HG02981 (cell line): Measurements from ENCODE around the gene WDR43.
"Not testable (repeated sequence)": the region's sequence is repeated elsewhere in the genome, so short reads cannot be mapped to it uniquely, and the experiment has no call there.

ENCODE experiments used
- ATAC-seq: cut with Tn5 transposase; IDR thresholded peaks from one replicate; pipeline ENCODE4 v1.9.1; 2021; ENCODE audit warnings: mild to moderate bottlenecking, moderate library complexity; ENCODE audit not compliant: unreplicated experiment

WDR43 gene

DNA sequence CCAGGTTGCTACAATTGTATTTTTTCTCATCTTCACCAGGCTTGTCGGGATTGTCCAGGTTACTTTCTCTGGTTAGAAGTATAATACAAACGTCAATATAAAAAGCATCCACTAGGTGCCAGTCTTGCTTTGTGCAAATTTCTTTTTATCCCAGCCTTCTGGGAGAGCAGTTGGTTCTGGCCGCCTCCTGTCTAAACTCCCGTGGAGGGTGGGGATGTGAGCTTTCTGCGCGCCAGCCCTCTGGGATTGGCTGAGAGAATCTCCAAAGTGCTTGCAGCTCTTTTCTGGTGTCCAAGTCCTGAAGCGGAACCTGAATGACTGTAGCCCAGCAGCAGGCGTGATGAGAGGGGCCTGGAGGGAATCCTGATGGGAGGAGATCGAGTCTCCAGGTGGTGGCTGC is 64.2 kb downstream of the WDR43 start:
- ATAC-seq = no peak

DNA sequence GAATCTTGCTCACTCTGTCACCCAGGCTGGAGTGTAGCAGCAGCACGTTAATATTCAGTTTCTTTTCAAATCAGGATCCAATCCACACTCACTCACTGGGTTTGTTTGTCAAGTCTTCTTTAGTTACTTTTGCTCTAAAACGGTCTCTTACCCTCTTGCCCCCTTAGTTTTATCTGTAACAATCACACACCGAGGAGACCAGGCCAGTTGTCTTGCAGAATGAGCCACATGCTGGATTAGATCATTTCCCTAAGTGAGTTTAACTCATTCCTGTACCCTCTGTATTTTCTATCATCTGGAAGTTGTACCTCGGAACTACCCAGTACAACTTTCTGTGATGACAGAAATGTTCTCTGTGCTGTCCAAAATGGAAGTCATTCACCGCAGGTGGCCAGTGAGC is 65.9 kb downstream of the WDR43 start:
- no peak for ATAC-seq

DNA sequence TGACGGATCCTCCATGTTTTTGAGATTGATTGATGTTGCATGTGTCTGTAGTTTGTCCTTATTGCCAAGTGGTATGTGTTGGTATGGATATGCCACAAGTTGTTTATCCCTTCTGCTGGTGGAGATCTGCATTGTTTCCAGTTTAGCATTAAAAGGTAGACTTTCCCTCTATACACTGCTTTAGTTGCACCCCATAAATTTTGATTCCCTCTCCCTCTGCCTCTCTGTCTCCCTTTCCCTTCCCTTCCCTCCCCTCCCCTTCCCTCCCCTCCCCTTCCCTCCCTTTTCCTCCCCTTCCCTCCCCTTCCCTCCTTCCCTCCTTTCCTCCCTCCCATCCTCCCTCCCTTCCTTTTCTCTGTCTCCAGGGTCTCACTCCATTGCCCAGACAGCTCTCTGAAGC is 68.0 kb downstream of the WDR43 start:
- no peak for ATAC-seq

DNA sequence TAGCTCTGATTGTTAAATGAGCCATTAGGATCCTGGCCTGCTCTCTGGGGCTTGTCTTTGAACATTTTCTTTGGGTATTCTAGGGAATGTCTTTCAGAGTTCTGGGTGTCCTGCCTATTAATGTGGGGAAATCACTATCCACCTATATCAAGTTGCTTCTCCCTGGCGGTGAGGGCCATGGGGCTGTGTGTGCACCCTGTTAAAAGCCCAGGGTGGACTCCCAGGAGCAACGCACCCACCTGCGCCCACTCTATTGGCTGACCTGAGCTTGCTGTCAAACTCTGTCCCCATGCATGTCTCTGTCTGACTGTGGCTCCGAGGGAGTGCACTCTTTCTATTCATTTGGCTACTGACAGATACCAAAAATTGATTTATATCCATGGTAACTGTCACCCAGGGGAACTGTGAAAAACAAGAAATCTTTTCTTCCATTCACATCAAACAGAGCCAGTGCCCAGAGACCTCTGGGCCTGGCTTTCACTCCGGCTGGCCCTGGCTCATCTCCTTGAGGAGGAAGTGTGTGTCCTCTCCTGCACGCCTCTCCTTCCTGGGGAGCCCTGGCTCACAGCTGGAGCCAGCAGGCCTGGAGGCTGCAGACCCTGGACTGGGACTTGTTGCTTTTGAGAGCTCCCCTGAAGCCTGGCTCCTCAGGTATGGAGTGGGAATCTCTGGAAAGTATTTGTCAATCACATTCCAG is 76.1 kb downstream of the WDR43 start:
- ATAC-seq = no peak

DNA sequence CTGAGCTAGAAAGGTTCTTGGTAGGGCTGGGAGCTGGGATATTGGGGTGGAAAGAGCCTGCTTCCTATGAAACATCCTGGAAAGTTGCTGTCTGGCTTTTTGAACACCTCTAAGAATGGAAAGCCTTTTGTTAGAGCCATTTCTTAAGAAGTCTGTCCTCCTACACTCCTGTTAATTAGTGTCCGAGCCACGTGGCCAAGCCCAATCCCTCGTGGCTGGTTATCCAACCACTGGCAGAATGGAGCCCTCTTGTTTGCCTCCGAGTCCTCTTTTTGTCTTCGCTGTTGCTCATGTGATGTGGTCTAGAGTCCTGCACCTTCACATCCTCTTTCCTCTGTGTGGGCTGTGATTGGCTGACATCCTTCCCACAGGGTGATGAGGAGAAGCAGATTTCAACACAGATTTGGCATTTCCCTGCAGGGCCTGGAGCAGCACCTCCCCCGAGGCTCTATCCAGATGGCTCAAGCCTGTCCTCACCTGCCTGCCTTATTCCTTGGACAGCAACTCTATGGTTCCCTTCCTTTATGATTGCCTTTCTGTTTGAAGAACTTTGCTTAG is 78.4 kb downstream of the WDR43 start:
- no peak for ATAC-seq

DNA sequence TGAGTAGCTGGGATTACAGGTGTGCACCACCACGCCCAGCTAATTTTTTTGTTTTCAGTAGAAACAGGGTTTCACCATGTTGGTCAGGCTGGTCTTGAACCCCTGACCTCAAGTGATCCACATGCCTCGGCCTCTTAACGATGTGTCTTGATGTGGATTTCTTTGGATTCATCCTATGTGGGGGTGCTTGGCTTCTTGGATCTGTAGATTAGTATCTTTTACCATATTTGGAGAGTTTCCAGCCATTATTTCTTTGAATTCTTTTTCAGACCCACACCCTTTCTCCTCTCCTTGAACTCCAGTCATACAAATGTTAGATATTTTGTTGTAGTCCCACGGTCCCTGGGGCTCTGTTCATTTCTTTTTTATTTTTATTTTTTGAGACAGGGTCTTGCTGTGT is 79.8 kb downstream of the WDR43 start:
- ATAC-seq = no peak

DNA sequence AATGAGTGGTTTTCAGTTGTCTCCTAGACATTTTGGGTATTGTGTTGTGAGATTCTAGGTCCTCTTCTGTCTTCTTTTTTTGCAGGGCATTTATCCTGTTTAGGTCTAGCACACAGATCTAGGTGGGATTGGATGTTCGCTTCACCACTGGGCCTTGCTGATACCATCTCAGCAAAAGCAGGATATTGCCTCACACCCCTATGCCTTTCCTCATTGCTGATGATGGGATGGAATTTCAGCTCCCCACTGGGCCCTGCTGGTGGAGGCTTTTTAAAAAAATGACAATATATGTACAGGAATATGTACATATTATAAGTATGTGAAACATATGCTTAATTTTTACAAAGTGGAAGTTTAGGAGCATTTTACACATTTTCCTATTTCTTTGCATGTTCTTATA is 81.2 kb downstream of the WDR43 start:
- no peak for ATAC-seq

DNA sequence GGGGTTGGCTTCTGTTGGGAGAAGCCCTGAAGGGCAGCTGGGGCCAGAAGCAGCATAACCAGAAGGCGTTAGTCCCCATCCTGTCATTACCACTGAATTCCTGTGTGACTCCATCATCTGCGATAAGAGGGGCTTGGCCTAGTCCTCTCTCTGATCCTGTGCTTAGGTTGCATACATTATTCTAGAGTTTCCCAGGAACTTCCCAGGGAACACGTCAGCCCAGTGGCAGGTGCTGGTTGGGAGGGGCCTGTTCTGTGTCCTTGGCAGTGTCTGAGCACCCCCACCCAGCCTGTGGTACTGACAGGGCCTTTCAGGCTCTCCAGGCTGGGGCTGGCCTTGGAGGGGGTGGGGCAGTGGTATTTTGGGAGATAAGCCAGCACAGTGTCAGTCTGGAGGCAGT is 82.1 kb downstream of the WDR43 start:
- no peak for ATAC-seq

DNA sequence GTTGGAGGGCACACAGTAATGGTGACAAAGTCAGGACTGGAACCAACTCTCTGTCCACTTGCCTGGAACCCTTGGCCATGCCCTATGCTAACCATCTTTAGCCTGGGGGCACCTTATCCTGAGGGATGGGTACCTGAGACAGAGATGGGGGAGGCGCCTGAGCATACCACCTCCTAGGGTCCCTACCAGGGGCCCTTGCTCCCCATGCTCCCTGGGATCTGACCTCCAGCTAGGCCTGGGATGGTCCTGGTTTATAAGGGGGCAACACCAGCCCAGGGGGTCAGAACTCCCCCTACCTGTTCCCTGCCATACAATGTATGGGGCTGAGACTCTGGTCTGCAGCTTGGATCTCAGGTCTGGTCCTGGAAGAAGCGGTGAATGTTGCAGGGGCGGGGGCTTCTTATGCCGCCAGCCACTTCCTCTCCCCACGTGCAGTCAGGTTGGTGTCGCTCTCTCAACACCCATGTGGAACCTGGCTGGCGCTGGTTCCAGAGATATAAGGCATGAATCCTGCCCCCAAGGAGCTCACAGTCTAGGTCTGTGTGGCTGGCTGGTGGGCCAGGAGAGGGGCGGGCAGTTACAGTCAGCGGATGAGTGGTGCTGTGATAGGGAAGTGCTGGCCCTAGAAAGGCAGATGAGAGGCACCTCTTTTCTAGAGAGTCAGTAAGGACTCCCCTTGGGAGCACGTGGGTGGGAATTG is 82.9 kb downstream of the WDR43 start:
- no peak for ATAC-seq

DNA sequence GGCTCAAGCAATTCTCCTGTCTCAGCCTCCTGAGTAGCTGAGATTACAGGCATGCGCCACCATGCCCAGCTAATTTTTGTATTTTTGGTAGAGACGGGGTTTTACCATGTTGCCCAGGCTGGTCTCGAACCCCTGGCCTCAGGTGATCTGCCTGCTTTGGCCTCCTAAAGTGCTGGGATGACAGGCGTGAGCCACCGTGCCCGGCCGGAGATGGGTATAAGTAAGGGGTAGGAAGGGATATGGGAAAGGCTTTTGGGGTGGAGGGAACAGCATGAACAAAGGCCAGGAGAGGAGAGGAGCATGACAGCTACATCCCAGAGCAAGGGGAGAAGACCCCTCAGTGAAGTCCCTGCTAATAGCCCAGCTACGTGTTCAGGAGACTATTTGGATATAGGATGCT is 83.5 kb downstream of the WDR43 start:
- not testable (repeated sequence) for ATAC-seq

DNA sequence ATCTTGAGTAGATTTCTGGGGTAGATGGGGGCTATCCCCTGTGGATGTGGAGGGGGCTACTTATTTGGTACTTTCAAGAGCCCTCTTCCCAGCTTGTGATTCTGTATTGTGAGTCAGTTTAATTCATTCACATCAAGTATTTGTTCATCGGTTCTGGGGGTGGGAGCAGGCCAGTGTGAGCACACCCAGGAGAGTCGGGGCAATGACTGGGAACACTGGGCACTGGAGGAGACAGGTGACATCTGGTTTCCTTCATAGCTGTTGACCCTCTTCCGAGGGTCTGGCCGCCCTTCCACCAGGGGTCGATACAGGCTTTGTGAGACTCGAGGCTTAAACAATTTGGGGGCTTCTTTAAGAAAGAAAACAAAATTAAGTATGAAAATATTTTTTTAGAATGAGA is 84.1 kb downstream of the WDR43 start:
- ATAC-seq = no peak

DNA sequence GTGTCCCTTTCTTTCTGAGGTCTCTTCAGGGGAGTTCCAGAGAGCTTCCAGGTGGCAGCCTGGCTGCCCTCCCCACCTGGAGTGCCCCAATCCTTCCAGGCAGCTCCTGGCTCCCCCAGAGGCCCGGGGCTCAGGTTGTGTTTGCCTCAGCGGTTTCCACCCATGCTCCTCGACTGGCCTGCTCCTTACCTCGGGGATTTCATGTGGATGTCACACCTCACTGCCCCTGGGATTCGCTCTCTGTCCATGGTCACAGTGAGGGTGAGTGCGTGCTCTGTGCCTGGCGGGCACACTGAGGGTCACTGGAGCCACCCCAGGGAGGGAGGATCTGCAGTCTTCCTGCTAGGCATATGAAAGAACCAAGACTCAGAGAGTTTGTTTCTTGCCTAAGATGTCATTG is 84.6 kb downstream of the WDR43 start:
- no peak for ATAC-seq

DNA sequence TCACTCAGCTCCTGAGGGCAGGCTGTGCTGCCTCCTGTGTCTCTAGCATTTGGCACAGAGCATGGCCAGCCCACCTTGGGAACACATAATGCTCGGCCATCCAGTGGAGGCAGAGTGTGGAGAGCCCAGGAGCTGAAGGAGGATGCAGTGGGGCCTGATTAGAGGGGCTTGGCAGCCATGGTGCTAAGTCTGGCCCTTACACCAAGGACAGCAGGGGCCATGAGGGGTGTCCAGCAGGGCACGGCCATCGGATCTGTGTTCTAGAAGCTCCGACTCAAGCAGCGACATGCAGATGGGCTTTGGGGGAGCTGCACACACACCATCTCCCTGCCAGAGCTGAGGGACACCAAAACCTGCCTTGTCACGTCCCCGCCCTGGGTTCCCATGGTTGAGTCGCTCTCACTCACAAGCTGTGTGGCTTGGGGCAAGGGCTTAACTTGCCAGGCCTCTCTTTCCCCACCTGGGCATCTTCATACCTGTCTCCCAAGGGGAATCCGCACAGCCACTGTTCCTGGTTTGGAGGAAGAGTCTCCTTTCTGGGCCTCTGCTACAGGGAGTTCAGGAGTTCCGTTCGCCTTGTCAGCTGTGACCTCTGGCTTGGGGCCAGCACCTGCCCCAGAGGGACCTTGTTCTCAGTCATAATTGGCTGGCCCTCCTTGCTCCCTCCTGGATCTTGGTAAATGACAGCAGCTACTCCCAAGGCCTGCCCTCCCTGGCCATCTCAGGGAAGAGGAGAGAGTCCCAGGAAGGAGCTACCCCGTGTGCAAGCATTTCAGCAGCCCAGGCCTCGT is 85.3 kb downstream of the WDR43 start:
- no peak for ATAC-seq

DNA sequence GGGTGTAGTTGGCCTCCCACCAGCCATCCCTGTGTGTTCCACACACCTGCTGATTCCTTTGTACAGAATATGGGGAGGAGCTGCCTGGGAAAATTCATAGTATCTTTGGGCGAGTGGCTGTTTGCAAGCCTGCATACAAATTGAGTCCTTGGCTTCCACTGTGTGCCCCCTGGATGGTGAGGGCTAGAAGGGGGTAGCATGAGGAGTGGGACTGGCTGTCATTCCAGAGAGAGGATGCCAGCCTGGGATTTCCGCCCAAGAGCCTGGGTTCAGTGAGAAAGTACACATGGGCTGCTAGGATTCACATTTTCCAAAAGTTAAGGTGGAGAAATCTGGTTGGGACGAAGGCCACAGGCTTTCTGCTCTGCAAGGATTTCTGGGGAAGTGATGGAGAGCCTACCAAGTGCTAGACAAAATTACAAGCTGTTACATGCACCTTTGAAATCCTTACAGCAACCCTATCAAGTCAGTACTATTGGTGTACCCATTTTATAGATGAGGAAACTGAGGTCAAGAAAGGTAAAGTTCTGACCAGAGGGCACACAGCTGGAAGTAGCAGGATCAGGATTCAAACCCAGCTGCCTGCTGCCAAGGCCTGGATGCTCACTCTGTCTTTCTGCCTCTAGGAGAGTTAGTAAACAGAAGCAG is 86.0 kb downstream of the WDR43 start:
- ATAC-seq = no peak

DNA sequence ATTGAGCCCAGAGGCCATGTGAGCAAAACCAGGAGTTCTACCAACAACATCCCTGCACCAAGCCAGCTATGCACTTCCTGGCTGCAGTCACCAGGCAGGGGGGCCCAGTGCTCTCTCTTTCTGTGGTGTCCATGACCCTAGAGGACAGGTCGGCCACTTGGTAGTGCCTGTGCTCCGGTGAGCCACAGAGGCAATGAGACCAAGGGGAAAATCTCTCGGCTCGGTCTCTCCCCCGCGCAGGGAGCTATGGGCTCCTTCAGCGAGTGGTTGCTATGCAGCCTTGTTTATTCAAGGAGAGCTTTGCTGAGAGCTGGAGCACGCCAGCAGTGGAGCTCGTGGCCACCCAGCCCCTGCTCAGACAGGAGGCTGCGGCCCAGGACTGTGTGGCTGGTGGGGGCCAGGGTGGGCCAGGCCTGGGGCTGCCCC is 86.6 kb downstream of the WDR43 start, which contains the start of gene TOGARAM2:
TSS of gene TOGARAM2 (plus strand) at position 283 of the 426 bp plus-strand sequence. CDS start 13,537 bp downstream, outside the sequence.
- no peak for ATAC-seq

DNA sequence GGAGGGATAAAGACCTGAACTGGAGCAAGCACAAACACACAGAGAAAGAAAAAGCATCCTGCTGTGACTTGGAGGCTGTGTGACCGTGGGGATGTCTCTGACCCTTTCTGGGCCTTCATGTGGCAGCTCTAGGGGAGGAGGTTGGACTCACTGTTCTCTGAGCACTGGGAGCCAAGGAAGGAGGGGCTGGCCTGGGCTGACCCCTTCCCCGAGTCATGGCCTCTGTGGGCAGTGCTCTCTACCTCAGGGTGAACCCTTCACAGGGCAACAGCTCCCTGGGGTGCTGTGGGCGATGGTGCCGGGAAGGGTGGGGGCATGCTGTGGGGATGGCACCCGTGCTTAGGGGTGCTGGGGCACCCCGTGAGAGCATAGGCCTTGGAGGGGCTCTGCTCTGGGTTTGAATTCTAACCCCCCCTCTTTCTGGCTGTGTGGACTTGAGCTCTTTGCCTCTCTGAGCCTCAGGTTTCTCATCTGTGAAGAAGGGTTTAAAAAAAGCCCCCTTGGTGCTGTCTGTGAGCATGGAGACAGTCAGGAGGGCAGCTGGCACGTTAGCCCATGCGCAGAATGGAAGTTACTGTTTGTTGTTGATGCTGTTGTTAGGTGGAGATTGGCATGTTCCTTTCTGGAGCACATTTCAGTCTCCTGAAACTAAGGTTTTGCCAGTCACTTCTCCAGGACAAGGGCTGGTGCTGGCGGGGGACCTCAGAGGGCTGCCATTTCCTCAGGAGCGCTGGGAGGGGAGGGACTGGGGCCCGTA is 87.3 kb downstream of the WDR43 start:
- ATAC-seq = no peak

DNA sequence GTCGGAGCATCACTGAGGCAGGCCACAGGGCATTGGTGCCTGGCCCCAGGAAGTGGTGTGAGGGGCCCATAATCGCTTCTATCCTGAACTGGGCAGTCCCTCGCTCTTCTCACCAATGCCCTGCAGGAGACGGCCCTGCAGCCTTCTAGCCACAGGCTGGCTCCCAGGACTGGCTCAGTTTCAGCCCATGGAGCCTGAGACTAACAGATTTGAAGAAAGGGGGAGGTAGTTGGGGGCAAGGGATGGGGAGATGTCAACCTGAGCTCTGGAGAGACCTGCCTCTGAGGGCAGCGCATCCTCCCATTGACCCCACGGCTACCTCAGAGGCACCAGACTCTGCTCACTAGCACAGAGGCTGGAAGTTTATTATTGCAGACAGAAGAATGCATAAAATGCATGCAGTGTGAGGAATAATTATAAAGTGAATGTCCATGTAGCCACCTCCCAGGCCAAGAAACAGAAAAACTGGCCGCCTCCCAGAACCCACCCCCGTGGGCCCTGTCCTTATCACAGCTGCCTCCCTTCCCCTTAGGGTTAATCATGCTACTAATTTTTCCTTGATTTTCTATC is 88.0 kb downstream of the WDR43 start:
- ATAC-seq = no peak

DNA sequence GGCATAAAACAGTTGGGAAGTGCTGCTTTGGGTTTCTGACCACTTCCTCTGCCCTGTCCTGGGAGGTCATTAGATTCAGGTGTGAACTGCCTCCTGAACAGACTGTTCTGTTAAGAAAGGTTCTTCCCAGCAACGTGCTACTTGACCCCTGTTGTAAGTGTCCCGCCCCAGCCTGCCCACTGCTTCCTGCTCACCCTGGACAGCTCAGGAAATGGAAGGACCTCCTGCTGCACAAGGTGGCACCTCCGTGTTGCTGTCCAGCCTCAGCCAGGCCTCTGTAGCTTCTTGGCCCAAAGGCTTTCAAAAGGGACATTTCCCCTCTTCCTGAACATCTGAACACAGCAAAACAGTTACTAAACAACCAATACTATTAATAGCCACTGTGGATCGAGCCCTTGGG is 92.0 kb downstream of the WDR43 start:
- no peak for ATAC-seq

DNA sequence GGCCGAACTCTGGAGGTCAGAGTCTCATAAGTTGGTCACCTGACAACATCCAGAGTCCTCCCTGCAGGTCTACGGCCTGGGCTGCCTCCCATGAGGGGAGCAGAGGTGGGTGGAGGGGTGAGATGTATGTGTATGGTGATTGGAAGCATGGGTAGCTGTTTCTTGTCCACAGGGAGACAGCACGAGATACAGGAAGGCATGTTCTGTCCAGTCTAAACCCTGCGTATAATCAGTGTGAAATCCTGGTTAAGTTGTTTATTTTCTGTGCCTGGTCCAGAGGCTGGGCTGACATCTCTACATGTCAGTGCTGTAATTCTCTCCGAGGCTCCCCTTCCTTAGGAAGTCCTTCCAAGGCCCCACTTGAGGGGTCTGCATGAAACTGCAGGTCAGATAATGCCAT is 95.5 kb downstream of the WDR43 start:
- no peak for ATAC-seq

DNA sequence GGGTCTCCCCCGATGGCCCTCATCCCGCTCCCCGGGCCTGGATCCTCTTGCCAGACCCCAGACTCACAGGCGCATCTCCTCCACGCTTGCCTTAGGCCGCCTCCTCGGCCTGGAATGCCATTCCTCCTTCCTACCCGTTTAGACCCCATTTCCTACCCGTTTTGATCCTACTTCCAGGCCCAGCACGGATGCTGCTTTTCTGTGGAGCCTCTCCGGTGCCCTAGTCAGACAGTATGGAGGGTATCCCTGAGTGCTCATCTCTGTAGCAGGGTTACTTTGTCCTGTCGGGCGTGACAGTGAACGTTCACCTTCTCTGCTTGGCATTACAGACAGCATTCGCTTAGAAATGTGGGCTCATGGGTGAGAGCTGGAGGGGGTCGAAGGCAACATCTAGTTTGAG is 96.0 kb downstream of the WDR43 start:
- ATAC-seq = no peak
